Activated T-helper 1 cell treated with anti-CD3 and anti-CD28 coated beads, Interleukin-12 subunit alpha, Interleukin-12 subunit beta, Interleukin-2, Interleukin-4 antibody, amounts not matched to agents 30 ng/mL and 10 ng/mL and 1 ng/mL, durations not matched to agents 14 hours and 24 hours and 36 hours (primary cell): ENCODE results near the gene TTC27. TPM values are rescaled to one million over a fixed set of nuclear protein-coding genes. Genes with fewer than 3 reads are reported as not detected.
"Not testable (repeated sequence)": the region's sequence is repeated elsewhere in the genome, so short reads cannot be mapped to it uniquely, and the experiment has no call there.

Source experiments
- DNase-seq: peaks from one replicate; pipeline ENCODE4 v3.0.0; 2021; ENCODE audit warnings: low spot score
- H3K27ac Mint-ChIP-seq: one replicate; pipeline ENCODE4 v1.8.0; 2021; ENCODE audit warnings: mild to moderate bottlenecking, mixed read lengths
- H3K27me3 Mint-ChIP-seq: one replicate; pipeline ENCODE4 v1.8.0; 2022; ENCODE audit warnings: mild to moderate bottlenecking, moderate library complexity, mixed read lengths; ENCODE audit not compliant: insufficient read depth
- H3K36me3 Mint-ChIP-seq: one replicate; pipeline ENCODE4 v1.8.0; 2021; ENCODE audit warnings: low read depth, mixed read lengths
- H3K4me1 Mint-ChIP-seq: one replicate; pipeline ENCODE4 v1.8.0; 2021; ENCODE audit warnings: low read depth, mixed read lengths
- H3K4me3 Mint-ChIP-seq: one replicate; pipeline ENCODE4 v1.8.0; 2021; ENCODE audit warnings: mild to moderate bottlenecking, moderate library complexity, mixed read lengths
- H3K9me3 Mint-ChIP-seq: one replicate; pipeline ENCODE4 v1.8.0; 2021; ENCODE audit warnings: mixed read lengths
- intact Hi-C: fragments of 100-400 bp; cut with micrococcal nuclease; formaldehyde crosslinking; loops from one replicate; pipeline ENCODE4 v1.15.1; 2024
- total RNA-seq: library from RNA; stranded (reverse); gene quantifications from 2 replicates; pipeline ENCODE4 v1.2.3, GENCODE V29; 2022

TTC27 gene
- total RNA-seq, 1 donor from 2014 or later = 41.3 TPM

GRCh38 chr2:32752952-32753351, 125.1 kb downstream of the TTC27 start:
- H3K27me3 Mint-ChIP-seq = no peaks in the 10 kb centered on the region

DNA sequence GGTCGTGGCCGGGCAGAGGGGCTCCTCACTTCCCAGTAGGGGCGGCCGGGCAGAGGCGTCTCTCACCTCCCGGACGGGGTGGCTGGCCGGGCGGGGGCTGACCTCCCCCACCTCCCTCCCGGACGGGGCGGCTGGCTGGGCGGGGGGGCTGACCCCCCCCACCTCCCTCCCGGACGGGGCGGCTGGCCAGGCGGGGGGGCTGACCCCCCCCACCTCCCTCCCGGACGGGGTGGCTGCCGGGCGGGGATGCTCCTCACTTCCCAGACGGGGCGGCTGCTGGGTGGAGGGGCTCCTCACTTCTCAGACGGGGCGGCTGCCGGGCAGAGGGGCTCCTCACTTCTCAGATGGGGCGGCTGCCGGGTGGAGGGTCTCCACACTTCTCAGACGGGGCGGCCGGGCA, 126.8 kb downstream of the TTC27 start:
- H3K36me3 Mint-ChIP-seq = peaks cover 14% of the 10 kb centered on the region
- H3K27ac Mint-ChIP-seq, DNase-seq, H3K9me3 Mint-ChIP-seq, H3K27me3 Mint-ChIP-seq, H3K4me3 Mint-ChIP-seq: not testable (repeated sequence)
- intact Hi-C loops = loop anchor here (5.0 to 10.0 kb wide), 2 partner anchors 122 to 840 kb away; partner anchors contain the start of gene FAM98A
- H3K4me1 Mint-ChIP-seq = peaks cover 20% of the 10 kb centered on the region

More at GRCh38 chr2:32752952-32753351, 125.1 kb downstream of the TTC27 start:
- H3K4me1 Mint-ChIP-seq = peaks cover 20% of the 10 kb centered on the region
- no peaks in the 10 kb centered on the region for H3K9me3 Mint-ChIP-seq
- no peak for DNase-seq
- no peak overlapping the region for H3K4me3 Mint-ChIP-seq
- peaks cover 19% of the 10 kb centered on the region for H3K36me3 Mint-ChIP-seq
- no peak overlapping the region for H3K27ac Mint-ChIP-seq
- intact Hi-C loops = loop anchor here (10.0 kb wide), 1 partner anchor 842 kb away; the partner anchor contains the start of gene FAM98A

DNA sequence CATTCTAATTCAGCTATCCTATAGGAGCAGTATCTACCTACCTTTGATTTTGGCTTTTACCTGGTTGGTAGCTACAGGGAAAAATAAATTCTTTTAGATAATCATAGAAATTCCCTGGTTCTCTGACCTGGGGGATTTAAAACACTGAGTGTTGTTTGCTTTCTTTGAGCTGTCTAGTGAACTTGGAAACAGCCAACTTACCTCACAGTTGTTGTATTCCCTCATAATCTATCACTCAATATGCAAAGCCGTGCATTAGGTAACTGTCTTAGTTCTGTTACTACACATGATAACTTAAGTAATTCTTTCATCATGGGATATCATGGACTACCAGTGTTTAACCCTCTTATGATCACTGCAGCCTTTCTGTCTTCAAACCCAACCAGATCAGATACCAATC, 127.8 kb downstream of the TTC27 start:
- peak overlapping the region; percentile 76 for H3K27ac Mint-ChIP-seq

DNA sequence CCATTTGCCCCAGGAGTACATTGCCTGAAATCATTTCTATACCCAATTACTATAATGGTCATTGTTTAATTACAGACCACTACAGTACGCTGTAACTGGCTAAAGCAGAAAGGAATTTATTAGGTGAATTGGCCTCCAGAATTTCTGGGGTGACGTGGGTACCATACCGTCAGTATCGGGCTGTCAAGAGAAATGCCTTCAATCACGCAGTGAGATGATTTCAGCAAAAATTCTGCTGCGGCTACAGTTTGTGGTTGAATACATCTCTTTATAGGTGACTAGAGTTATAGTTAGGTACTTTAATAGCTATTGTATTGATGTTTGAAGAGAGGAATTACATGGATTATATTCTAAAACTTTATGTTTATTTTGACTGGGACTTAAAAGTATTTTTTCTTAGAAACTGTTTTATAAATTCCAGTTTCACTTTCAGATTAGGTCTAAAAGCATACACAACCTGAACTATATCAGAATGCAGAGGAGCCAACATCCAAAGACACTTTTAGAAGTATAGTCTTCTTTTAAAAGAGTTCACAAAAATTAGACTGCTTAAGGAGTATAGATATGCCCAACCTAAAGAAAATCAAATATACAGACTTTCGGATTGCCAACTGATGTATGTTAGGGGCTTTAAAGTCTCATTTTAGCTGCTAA, 128.4 kb downstream of the TTC27 start:
- Mint-ChIP-seq H3K9me3 (no peaks in the 10 kb centered on the region), H3K4me1 (peaks cover 20% of the 10 kb centered on the region), H3K36me3 (peaks cover 14% of the 10 kb centered on the region), H3K4me3 (peak overlapping the region; percentile 70), H3K27me3 (no peaks in the 10 kb centered on the region), H3K27ac (peak overlapping the region; percentile 76)
- no peak for DNase-seq
- intact Hi-C loops = loop anchor here (5.0 to 10.0 kb wide), 2 partner anchors 124 to 839 kb away; partner anchors contain the start of gene FAM98A

More for the DNA sequence above, 127.8 kb downstream of the TTC27 start:
- Mint-ChIP-seq H3K4me3 (peak overlapping the region; percentile 70), H3K27me3 (no peaks in the 10 kb centered on the region), H3K9me3 (no peaks in the 10 kb centered on the region), H3K36me3 (peaks cover 9% of the 10 kb centered on the region), H3K4me1 (peaks cover 20% of the 10 kb centered on the region)
- intact Hi-C loops = loop anchor here (5.0 to 10.0 kb wide), 2 partner anchors 123 to 839 kb away; partner anchors contain the start of gene FAM98A
- no peak for DNase-seq

GRCh38 chr2:32758232-32758631, 130.4 kb downstream of the TTC27 start:
- Mint-ChIP-seq H3K27ac (no peak overlapping the region), H3K4me1 (peaks cover 20% of the 10 kb centered on the region), H3K4me3 (no peak overlapping the region), H3K27me3 (no peaks in the 10 kb centered on the region), H3K36me3 (peaks cover 20% of the 10 kb centered on the region), H3K9me3 (no peaks in the 10 kb centered on the region)
- DNase-seq = no peak
- intact Hi-C loops = loop anchor here (5.0 to 10.0 kb wide), 2 partner anchors 126 to 837 kb away; partner anchors contain the start of gene FAM98A

- no peak for DNase-seq
- Mint-ChIP-seq H3K27ac (no peak overlapping the region), H3K4me3 (no peak overlapping the region), H3K36me3 (peaks cover 23% of the 10 kb centered on the region), H3K4me1 (peaks cover 25% of the 10 kb centered on the region), H3K27me3 (no peaks in the 10 kb centered on the region), H3K9me3 (no peaks in the 10 kb centered on the region)
- intact Hi-C loops = no loop called here
These were observed 132.8 kb downstream of the TTC27 start for GRCh38 chr2:32760628-32761027.

DNA sequence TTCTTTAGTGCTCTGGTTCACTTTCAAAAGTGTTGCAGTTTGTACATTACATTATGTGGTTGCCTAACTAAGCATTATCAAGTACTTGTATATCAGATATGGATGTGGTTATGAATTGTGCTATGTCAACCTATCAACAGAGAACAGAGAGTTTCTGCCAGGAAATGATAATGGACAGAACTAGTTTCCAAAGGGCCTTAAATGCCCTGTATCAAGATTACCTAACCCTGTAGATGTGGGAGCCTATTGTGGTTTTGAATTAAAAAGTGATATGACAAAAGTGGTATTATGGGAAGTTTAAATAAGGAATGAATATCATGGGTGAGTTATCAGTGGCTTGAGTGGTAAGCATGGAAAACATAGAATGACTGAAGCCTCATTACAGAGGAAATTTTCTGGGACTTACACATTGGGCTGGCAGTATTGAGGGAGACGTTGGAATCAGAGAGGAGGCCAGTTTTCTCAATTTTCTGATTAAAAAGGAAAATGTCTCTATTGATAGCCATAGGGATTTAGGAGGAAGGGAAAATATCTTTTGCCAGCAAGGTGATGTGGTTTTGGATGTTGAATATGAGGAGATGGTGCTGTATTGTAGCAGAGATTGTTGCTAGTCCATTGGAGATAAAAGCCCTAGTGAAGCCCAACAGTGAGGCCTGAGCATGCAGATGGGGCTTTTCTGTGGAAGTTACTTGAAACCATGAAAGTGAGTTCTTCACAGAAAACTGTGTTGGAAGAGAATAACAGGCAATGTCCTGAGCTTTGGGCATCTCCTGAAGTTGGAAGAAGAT, 140.7 kb downstream of the TTC27 start:
- Mint-ChIP-seq H3K36me3 (peaks cover 5% of the 10 kb centered on the region), H3K4me3 (no peak overlapping the region), H3K9me3 (no peaks in the 10 kb centered on the region), H3K27ac (no peak overlapping the region), H3K4me1 (peaks cover 6% of the 10 kb centered on the region), H3K27me3 (no peaks in the 10 kb centered on the region)
- intact Hi-C loops = no loop called here
- no peak for DNase-seq

DNA sequence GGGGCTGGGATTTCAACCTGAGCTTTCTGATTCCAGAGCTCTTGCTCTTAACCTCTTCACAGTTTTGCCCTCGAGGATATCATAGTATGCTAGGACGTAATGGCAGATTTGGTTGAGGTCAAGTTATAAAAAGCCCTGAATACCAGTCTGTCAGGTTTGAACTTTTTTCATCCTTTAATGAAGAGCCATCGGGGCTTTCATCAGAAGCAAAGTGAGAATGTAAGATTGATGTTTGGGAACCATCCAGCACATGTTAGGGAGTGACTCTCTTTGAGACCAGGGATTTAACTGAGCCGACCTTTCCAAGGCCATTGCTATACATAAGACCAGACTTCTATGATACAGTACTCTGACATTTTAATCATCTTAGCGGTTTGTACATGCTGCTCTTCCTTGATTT, 142.5 kb downstream of the TTC27 start:
- Mint-ChIP-seq H3K9me3 (no peaks in the 10 kb centered on the region), H3K27me3 (no peaks in the 10 kb centered on the region), H3K4me3 (no peak overlapping the region), H3K36me3 (peaks cover 2% of the 10 kb centered on the region), H3K4me1 (no peaks in the 10 kb centered on the region), H3K27ac (no peak overlapping the region)
- no peak for DNase-seq
- intact Hi-C loops = loop anchor here (5.0 kb wide), 1 partner anchor 812 kb away; no protein-coding TSS in a partner anchor

DNA sequence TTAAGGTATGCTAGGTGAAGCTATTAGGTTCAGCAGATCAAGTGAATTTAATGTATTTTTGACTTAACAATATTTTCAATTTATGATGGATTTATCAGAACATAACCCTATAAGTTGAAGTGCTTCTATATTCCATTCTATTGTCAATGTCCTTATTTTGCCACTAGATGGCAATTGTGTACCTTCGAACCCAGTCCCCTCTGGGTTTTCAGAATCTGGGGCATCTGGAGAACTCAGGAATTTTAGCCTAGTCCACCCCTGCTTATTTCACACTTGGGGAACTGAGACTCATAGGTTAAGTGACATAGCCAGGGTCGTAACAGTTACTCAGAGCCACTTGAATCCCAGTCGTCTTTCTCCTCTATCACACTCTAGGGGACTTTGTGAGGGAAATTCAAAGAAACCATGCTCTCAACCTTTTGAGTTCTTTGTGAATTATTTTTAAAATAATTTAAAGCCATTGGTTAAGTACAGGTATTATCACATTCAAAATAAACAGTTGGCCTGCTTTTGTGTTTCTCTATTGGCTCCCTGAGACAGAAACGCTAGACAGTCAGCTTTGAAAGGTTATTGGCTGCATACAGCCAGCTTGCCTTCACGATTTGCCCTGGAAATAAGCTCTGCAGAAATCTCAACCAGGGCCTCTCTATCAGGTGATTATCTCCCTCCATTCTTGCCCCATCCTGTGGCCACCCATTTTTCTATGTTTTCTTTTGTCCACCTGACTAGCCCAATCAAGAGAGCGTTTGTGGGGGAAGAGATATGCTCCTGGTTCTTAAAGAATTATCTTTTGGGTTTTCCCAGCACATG, 145.0 kb downstream of the TTC27 start:
- intact Hi-C loops = loop anchor here (1.0 to 5.0 kb wide), 3 partner anchors 174 to 809 kb away; partner anchors contain the start of gene LTBP1
- no peaks in the 10 kb centered on the region for H3K9me3 Mint-ChIP-seq

GRCh38 chr2:32773448-32773808, 145.6 kb downstream of the TTC27 start:
- H3K27ac Mint-ChIP-seq = no peak overlapping the region
- peaks cover 4% of the 10 kb centered on the region for H3K36me3 Mint-ChIP-seq
- no peak overlapping the region for H3K4me3 Mint-ChIP-seq
- intact Hi-C loops = loop anchor here (2.0 to 5.0 kb wide), 2 partner anchors 173 to 809 kb away; partner anchors contain the start of gene LTBP1
- H3K4me1 Mint-ChIP-seq = no peaks in the 10 kb centered on the region
- peaks cover 1% of the 10 kb centered on the region for H3K9me3 Mint-ChIP-seq
- no peak for DNase-seq
- no peaks in the 10 kb centered on the region for H3K27me3 Mint-ChIP-seq

More for the DNA sequence above, 145.0 kb downstream of the TTC27 start:
- Mint-ChIP-seq H3K27ac (no peak overlapping the region), H3K27me3 (no peaks in the 10 kb centered on the region), H3K4me1 (no peaks in the 10 kb centered on the region), H3K4me3 (no peak overlapping the region), H3K36me3 (peaks cover 2% of the 10 kb centered on the region)
- DNase-seq = no peak

DNA sequence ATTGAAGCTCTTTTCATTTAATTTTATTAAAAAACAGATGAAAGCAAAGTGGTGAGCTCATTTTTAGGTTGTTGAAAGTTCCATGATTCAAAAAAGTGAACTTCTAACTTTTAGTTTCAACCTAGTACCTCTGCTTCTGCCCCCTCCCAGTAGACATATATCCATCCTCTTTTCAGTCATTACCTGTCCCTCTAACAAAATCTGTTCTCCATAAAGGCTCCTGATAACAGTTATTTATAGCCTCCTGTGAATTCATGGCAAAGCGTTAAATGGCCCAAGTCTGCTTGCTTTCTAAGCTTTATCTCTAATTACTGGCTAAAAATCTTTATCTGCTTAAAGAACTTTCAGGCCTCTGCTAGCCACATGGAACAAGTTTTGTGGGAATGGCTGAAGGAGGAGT, 148.1 kb downstream of the TTC27 start:
- Mint-ChIP-seq H3K27me3 (no peaks in the 10 kb centered on the region), H3K36me3 (peaks cover 15% of the 10 kb centered on the region), H3K9me3 (peaks cover 7% of the 10 kb centered on the region), H3K27ac (no peak overlapping the region), H3K4me3 (no peak overlapping the region), H3K4me1 (no peaks in the 10 kb centered on the region)
- DNase-seq = no peak
- intact Hi-C loops = no loop called here

GRCh38 chr2:32777714-32778113, 149.9 kb downstream of the TTC27 start:
- DNase-seq = no peak

More at GRCh38 chr2:32777714-32778113, 149.9 kb downstream of the TTC27 start:
- Mint-ChIP-seq H3K27ac (no peak overlapping the region), H3K4me3 (no peak overlapping the region), H3K9me3 (peaks cover 17% of the 10 kb centered on the region), H3K4me1 (no peaks in the 10 kb centered on the region), H3K36me3 (peaks cover 22% of the 10 kb centered on the region), H3K27me3 (no peaks in the 10 kb centered on the region)
- intact Hi-C loops = no loop called here
